Measurements from ENCODE around the gene LIPG. TPM values are rescaled to one million over a fixed set of nuclear protein-coding genes. Genes with fewer than 3 reads are reported as not detected.

The LIPG gene
- polyA plus RNA-seq, 1 donor (not counting 4 experiments of a cell fraction or from before 2014, with no cell fraction given) = 241 TPM

GRCh38 chr18:49560277-49560623 lies 1.6 kb upstream of the LIPG start:
- Histone ChIP-seq H3K4me2 (ENCODE audit: control insufficient read depth, extremely low read depth, insufficient read depth, low read depth, low read length) (peak overlapping the region; percentile 95), H3K9ac (ENCODE audit: control insufficient read depth, extremely low read depth, insufficient read depth, low read length) (peak overlapping the region; percentile 91), H2AFZ (ENCODE audit: control insufficient read depth, low read length) (peak overlapping the region; percentile 83), H3K27me3 (ENCODE audit: control insufficient read depth, extremely low read depth, insufficient read depth, low read length) (no peaks in the 10 kb centered on the region), H4K20me1 (ENCODE audit: control insufficient read depth, extremely low read depth, insufficient read depth, low read length) (peaks cover 5% of the 10 kb centered on the region), H3K4me3 (ENCODE audit: control insufficient read depth in 2 of 3, extremely low read depth in 1 of 3, insufficient read depth in 2 of 3, low read depth in 1 of 3, low read length in 3 of 3) (peak overlapping the region; percentile 66 to 93 (median 93)), H3K36me3 (ENCODE audit: control insufficient read depth in 2 of 2, extremely low read depth in 1 of 2, insufficient read depth in 2 of 2, low read length in 2 of 2) (peaks cover 3 to 5% of the 10 kb centered on the region in 2 experiments), H3K4me1 (ENCODE audit: control insufficient read depth, extremely low read depth, insufficient read depth, low read length) (peaks cover 20% of the 10 kb centered on the region), H3K79me2 (ENCODE audit: control insufficient read depth, insufficient read depth, low read length) (peaks cover 41% of the 10 kb centered on the region), H3K9me1 (ENCODE audit: control insufficient read depth, extremely low read depth, insufficient read depth, low read length) (no peaks in the 10 kb centered on the region), H3K9me3 (ENCODE audit: control insufficient read depth, low read depth, low read length) (no peaks in the 10 kb centered on the region), H3K27ac (ENCODE audit: control insufficient read depth, insufficient read depth, low read length) (no peak overlapping the region)
- dilution Hi-C loops (cut with MboI; ENCODE audit: extremely low pct_ligation_motif_present, low sequenced_read_pairs) = no loop called here
- DNase-seq (ENCODE audit: low read depth, low spot score) (no peak), FAIRE-seq (no peak)
- TF ChIP-seq EZH2 (IDR thresholded peaks at IDR 0.05; ENCODE audit: low read length) = no peak

- peaks cover 7 to 10% of the 10 kb centered on the region in 2 experiments for H3K36me3 ChIP-seq (ENCODE audit: control insufficient read depth in 2 of 2, extremely low read depth in 1 of 2, insufficient read depth in 2 of 2, low read length in 2 of 2)
- no peaks in the 10 kb centered on the region for H3K27me3 ChIP-seq (ENCODE audit: control insufficient read depth, extremely low read depth, insufficient read depth, low read length)
- TF ChIP-seq EZH2 (IDR thresholded peaks at IDR 0.05; ENCODE audit: low read length) = no peak
- TF ChIP-seq, protein P1, sequence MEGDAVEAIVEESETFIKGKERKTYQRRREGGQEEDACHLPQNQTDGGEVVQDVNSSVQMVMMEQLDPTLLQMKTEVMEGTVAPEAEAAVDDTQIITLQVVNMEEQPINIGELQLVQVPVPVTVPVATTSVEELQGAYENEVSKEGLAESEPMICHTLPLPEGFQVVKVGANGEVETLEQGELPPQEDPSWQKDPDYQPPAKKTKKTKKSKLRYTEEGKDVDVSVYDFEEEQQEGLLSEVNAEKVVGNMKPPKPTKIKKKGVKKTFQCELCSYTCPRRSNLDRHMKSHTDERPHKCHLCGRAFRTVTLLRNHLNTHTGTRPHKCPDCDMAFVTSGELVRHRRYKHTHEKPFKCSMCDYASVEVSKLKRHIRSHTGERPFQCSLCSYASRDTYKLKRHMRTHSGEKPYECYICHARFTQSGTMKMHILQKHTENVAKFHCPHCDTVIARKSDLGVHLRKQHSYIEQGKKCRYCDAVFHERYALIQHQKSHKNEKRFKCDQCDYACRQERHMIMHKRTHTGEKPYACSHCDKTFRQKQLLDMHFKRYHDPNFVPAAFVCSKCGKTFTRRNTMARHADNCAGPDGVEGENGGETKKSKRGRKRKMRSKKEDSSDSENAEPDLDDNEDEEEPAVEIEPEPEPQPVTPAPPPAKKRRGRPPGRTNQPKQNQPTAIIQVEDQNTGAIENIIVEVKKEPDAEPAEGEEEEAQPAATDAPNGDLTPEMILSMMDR (optimal IDR thresholded peaks at IDR 0.05 in 1 of 3, IDR thresholded peaks at IDR 0.05 in 1 of 3, conservative IDR thresholded peaks at IDR 0.05 in 1 of 3; ENCODE audit: extremely low read depth in 1 of 3, insufficient read depth in 2 of 3, low read length in 3 of 3) = no peak
- peak overlapping the region; percentile 83 for H3K27ac ChIP-seq (ENCODE audit: control insufficient read depth, insufficient read depth, low read length)
- dilution Hi-C loops (cut with MboI; ENCODE audit: extremely low pct_ligation_motif_present, low sequenced_read_pairs) = no loop called here
- DNase-seq (ENCODE audit: low read depth, low spot score) (no peak), FAIRE-seq (peak; percentile 74)
- H3K4me3 ChIP-seq (ENCODE audit: control insufficient read depth in 2 of 3, extremely low read depth in 1 of 3, insufficient read depth in 2 of 3, low read depth in 1 of 3, low read length in 3 of 3) = peak overlapping the region; percentile 66 to 93 (median 93)
- peak overlapping the region; percentile 91 for H3K9ac ChIP-seq (ENCODE audit: control insufficient read depth, extremely low read depth, insufficient read depth, low read length)
- peaks cover 25% of the 10 kb centered on the region for H3K4me1 ChIP-seq (ENCODE audit: control insufficient read depth, extremely low read depth, insufficient read depth, low read length)
- peaks cover 5% of the 10 kb centered on the region for H4K20me1 ChIP-seq (ENCODE audit: control insufficient read depth, extremely low read depth, insufficient read depth, low read length)
- no peaks in the 10 kb centered on the region for H3K9me3 ChIP-seq (ENCODE audit: control insufficient read depth, low read depth, low read length)
- H2AFZ ChIP-seq (ENCODE audit: control insufficient read depth, low read length) = peak overlapping the region; percentile 83
- peaks cover 46% of the 10 kb centered on the region for H3K79me2 ChIP-seq (ENCODE audit: control insufficient read depth, insufficient read depth, low read length)
- no peaks in the 10 kb centered on the region for H3K9me1 ChIP-seq (ENCODE audit: control insufficient read depth, extremely low read depth, insufficient read depth, low read length)
- peak overlapping the region; percentile 95 for H3K4me2 ChIP-seq (ENCODE audit: control insufficient read depth, extremely low read depth, insufficient read depth, low read depth, low read length)
Measured at GRCh38 chr18:49560624-49561288, 1.1 kb upstream of the LIPG start.

Data from keratinocyte (primary cell).